ENCODE data around the gene KRT13.

KRT13 gene

DNA sequence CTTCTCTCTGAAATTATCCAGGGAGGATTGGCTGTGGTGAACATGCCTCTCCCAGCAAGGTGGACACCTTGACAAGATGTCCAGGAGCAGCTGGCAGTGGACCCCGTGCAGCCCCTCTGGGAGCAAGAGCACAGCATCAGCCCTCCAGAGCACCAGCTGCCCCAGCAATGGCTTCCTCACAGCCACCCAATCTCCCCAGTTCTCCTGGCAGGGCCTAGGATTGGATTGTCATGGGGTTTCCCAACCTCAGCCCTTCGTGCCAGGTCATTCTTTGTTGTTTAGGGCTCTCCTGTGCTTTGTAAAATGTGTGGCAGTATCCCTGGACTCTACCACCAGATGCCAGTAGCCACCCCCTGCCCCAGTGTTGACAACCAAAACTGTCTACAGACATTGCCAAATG, 13.9 kb downstream of the KRT13 start:
- no peak for FAIRE-seq

DNA sequence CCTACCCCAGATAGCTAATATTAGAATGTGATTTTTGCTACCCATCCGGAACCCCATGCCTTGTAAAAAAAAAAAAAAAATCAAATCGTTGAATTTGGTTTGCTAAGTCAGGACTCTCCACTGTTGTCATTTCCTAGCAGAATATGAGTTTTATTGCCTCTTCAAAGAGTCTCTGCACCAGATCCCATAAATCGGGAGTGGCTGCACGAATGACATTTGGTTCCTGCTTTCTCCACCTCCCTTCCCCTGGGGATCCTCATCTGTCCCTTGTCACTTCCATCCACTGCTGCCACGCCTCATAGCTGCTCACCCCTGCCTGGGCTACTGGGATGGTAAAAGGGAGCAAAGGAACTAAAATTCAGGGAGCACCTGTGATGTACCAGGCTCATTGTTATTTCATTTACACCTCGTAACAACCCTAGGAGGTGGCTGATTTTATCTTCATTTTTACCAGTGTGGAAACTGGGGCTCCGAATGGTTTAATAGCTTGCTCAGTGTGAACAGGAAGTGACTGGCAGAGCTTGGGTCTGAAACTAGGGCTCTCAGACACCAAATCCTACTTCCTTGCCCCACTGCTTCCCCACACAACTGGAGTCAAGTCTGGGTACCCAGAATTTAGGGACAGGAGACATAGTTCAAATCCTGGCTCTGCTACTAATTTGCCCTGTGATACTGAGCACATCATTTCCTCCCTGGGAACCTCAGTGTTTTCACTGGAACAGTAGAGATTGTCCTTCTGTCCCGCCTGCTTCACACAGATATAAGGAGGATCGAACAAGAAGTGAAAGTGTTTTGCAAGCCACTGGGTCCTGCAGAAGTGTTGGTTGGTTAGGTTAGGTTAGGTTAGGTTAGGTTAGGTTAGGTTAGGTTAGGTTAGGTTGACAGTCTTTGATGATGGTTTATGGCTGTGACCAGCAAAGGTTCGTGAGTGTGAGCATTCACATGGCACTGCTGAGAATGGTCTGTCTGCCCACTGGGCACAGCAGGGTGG, 15.1 kb downstream of the KRT13 start:
- no peak for FAIRE-seq

DNA sequence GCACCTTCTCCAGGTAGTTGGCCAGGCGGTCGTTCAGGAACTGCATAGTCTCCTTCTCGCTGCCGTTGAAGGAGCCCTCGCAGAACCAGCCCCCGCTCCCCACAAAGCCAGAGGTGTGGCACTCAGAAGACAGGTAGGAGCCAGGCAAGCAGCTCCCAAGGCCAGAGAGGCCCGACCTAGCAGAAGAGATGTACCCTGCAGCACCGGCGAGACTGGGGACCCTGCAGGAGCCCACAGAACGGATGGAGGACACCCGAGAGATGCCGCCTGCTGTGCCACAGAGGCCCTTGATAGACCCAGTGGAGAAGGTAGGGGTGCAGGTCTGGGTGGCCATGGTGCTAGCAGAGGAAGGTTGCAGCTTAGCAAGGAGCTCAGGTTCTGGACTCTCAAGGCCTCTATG, 15.9 kb downstream of the KRT13 start, which contains the start of gene KRT36:
Gene KRT36, minus strand, starts transcription at position 380 of the 400 bp plus-strand sequence. Its CDS starts 46 bp downstream, at position 334.
- FAIRE-seq, result no peak

DNA sequence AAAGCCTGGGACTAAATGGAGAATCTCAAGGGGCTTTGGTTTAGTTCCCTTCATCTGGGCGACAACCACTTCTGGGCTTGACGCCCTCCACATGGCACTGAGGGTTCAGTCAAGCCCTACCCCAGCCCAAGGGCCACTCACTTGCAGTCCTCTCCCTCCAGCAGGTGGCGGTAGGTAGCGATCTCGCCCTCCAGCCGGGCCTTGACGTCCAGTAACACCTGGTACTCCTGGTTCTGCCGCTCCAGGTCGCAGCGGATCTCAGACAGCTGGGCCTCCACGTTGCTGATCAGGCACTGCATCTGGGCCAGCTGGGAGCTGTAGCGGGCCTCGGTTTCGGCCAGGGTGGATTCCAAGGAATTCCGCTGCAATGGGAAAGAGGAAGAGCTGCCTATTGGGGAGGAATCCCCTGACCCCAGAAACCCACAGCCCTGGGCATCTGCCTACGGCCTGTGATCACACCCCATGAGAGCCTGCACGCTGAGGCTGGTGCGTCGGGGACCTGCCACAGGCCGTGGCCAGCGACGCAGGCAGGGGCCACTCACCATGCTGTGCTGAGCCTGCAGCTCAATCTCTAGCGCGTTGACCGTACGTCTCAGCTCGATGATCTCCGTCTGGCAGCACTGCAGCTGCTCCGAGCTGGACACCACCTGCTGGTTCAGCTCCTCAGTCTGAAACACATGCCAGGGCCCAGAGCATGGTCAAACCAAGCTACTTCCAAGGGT, 18.4 kb downstream of the KRT13 start:
- no peak for FAIRE-seq

DNA sequence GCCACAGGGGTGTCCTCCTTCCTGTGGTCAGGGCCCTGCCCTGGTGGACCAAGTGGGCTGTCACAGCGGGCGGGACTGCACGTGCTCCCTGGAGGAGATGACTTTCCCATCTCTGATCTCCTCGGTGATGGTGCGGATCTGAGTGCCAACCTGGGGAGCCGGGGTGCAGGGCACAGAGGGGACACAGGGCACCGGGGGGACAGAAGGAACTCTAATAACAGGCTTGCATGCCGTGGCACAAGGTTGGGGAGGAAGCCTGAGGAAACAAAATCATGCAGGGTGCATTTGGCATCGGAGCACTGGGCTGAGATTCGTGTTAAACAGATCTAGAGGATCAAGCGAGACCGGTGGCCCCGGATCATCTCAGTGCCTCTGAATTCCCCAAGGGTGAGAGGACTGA, 19.1 kb downstream of the KRT13 start:
- FAIRE-seq, result no peak

DNA sequence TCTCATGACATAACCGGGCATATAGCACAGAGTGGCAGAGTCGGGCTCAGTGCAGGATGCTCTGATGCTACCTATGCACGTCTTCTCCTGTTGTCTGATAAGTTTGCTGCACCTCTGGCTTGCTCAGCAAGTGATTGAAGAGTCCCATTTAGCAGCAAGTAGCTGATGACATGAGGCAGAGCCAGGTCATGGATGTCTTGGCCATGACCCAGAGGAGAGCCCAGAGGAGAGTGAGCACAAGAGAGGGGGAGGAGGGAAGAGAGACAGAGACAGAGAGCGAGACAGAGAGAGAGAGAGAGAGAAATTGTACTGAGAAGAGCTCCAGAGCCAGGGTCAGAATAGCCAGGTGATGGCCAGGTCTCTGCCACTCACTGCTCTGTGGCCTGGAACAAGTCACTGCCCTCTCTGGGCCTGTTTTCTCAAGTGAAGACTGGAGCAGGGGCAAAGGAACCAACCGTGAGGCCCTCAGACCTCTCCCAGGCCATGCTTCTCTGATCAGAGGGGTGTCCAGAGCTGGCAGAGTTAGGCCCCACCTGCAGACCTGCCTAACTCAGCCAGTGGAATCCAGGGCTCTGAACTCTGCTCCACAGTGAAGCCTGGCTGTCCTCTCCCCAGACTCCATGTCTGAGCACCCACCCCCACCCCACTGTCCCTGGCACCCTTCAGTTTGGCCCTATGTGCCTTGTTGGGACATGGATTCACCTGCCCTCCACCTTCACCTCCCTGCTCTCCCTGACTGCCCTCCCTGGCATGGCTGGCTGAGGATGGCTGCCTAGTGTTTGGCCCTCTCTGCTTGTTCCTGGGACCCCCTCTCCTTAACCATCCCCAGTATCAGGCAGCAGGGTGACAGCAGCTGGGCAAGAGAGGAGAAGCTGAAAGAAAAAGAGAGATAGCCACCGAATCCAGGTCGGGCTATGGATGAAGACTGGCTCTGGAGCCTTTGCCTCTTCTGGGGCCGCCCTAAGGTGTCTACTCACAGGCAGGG, 20.2 kb downstream of the KRT13 start:
- FAIRE-seq, result no peak

DNA sequence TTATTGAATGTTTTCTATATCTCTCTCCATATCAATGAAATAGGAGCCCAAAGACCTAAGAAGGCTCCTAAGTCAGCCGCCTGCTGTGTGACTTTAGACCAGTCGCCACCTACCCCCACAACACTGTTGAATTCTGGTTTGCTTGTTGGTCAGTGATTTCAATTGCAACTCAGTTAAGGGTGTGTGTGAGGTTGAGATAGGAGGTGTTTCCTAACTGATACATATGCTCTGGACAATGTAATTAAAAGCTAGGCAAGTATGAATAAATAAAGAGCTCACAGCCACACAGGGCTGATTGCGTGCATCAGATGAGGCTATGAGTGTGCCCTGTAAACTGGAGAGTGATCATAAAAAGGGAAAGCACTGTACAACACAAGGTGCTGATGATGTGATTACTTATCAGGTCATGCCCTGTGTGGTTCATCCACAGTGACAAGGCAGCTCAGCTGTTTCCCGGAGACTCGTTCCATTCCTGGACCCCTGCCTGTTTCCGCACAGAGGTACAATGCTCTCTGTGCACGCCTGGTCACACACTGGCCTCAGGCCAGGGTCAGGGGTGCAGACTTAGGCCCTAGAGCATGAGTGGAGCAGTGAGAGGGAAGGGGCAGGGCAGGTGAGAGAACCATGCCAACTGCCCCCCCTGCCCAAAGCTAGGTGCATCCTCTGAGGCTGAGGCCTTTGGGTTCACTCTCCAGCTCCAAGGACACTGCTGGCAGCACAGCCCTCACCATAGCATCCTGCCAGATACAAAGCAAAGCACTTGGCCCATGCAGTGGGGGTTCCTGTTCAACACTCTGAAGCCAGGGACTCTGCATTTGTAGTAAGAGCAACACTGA, 21.2 kb downstream of the KRT13 start:
- FAIRE-seq, result no peak

DNA sequence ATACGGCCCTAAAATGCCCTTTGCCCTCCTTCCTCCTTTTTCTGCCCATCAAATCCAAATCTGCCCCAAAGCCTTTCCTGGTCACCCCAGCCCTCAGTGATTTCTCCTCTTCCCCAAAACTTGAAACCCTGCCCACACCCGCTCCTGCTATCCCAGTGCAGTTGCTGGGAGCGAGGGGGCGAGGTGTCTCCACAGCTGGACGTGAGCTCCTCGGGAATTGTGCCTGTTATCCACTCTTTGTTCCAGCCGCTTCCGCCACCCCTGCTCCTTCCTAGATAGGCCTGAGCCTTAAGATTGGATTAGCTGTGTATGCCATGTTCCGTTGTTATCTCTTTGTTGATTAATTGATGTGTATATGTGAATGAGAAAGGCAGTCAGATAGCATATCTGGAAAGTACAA, 21.9 kb downstream of the KRT13 start:
- no peak for FAIRE-seq

DNA sequence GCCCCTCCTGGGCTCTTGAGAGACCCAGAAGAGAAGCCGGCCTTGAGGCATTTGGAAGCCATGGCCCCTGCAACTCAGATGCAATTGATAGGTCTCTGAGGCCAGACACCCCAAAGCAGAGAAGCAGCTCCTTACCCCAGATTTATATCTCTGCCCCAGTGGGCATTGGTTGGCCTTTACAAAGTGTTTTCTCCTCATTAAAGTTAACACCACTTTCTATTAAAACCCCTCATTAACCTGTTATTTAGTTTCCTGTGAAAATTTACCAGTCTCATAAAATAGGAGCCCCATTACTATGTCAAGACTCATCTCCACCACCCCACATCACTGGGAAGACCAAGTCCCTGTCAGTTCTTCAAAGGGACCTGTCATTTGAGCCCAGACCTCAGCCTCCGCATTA, 24.4 kb downstream of the KRT13 start, which contains the start of gene KRT35:
Gene KRT35, minus strand, starts transcription at position 116 of the 400 bp plus-strand sequence. Its CDS starts 54 bp downstream, at position 62.
- no peak for FAIRE-seq

DNA sequence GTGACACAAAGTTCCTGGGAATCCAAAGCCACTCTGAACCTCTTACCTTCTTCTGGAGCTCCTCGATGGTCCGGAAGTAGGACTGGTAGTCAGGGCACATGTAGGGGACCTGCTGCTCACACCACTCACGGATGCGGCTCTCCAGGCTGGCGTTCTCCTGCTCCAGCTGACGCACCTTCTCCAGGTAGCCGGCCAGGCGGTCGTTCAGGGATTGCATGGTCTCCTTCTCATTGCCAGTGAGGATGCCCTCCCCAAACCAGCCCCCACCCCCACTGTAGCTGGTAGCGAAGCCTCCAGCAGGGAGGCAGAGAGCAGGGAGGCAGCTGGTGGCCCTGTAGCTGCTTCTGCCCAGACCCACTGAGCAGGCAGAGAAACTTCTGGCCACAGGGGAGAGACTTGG, 24.8 kb downstream of the KRT13 start:
- FAIRE-seq, result no peak

DNA sequence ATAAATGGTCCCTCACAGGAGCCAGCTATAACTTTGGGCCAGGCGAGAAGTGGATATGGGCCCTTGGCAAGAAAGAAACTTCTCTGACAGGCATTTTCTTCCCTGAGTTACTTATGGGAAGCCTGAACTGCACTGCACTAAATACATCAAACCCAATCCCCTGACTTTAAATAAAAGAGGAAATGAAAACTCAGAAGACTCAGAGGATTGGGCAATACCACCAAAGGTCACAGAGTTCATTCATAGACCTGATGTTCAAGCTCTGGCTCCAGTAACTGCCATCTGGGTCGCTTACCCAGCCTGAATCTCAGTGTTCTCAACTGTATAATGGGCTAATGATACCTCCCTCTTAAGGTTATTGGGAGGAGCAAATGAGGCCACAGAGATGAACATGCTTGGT, 25.3 kb downstream of the KRT13 start:
- FAIRE-seq, result no peak

DNA sequence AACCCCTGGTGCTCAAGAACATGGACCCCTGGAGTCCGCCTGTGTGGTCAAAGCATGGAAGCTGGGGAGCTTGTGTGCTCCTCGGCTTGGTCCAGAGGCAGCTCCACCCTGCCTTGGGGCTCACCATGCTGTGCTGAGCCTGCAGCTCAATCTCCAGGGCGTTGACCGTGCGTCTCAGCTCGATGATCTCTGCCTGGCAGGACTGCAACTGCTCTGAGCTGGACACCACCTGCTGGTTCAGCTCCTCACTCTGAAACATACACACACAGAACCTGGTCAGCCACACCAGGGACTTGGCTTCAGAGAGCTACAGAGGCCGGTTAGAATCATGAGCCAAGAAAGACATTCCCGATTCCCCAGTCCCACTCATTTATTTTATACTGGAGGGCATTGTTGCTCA, 27.2 kb downstream of the KRT13 start:
- no peak for FAIRE-seq

DNA sequence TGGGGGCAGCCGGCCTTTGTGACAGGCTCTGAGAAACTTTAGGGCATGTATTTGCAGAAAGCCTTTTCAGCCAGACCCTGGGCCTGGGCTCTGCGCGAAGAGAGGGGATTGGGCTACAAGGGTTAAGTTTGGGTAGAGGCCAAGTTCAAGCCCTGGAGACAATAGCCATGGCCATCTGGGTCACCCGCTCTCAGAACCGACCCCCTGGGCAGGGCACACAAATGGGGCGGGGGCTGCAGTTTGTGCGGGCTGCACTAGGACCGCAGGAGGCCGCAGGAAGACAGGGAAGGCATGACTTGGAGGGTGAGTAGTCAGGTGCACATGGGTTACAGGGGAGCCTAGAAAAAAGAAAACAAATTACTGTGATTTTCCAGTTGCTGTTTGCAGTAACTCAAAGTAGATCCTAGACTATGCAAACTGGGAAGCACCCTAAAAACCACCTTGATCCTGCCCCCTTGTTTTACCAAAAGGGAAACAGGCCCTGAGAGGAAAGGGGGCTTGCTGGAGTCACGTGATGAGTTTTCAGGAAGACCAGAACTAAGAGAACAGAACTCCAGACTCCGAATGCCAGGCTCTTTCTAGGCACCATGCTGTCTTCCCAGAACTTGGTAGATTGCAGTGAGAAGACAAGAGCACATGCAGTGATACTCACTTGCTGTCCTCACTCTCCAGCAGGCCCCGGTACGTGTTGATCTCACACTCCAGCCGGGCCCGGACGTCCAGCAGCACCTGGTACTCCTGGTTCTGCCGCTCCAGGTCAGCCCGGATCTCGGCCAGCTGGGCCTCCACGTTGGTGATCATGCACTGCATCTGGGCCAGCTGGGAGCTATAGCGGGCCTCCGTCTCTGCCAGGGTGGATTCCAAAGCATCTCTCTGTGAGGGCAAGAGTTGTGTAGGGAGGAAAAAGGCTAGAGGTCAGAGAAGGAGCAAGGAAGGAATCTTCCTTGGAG, 28.3 kb downstream of the KRT13 start:
- no peak for FAIRE-seq

DNA sequence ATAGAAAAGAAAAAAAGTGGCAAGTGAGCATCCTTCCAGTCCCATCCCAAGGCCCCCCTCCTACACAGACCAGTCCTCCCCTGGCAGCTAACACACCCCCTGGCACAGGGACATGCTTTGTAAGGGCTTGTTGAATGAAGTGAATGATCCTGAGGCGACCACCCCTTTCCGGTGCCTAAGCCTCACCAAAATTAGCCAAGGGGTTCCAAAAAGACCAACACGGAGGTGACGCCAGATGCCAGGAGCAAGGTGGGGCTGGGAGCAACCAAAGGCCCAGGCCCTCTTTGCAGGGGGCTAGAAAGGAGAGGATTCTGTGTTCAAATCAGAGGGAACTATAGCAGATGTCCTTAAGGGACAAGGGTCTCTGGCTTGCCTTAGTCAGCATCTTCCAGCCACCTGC, 30.0 kb downstream of the KRT13 start:
- FAIRE-seq, result no peak

DNA sequence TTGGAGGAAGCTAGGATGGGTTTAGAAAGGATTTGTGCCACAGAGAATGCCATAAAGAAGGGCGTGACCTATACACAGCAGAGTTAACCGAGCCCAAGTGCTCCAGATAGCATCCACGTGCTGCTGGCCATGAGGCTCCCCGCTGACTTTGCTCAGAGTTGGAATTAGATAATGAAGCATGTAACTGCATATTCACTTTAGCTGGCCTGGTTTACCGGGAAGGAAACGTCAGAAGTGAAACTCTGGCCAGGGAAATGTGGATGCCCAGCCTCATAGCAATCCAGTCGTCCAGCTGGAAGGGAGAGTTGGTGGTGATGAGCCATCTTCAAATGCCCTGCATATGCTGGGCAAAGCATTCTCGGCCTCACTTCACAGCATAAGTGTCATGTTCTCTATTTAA, 30.5 kb downstream of the KRT13 start:
- no peak for FAIRE-seq

DNA sequence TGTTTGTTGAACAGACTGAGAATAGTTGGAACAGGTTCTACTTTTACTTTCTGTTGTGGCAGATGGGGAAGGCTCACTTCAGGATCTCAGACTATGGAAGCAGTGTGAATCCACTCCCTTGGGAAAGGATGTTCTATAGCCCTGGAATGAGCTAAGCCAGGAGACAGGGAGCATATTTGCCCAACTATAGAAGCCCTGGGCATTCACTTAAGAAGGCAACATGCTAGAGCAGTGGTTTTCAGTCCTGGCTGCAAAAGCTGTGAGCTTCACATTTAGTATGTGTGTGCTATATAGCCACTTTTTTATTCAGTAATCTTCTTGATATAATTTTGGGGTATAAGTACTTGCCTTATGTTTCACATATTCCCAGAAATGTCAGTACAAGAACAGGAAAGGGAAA, 37.1 kb downstream of the KRT13 start:
- FAIRE-seq, result no peak

DNA sequence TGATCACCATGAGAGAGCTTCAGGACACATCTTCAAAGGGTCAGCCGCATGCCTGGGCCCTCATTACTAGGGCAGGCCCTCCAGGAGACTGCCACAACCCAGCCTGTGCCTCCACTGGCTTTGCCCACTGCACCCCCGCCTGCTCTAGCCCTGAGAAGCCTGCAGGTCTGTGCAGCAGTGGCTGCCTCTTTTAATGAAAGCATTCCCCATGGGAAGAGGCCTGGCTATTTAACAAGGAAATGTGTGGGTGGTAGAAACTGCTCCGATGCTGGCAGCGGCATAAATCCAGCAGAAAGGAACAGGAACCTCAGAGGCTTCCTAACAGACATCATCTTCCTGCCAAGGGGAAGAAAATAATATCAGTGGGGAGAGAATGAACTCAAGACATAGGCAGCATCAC, 37.9 kb downstream of the KRT13 start:
- no peak for FAIRE-seq

DNA sequence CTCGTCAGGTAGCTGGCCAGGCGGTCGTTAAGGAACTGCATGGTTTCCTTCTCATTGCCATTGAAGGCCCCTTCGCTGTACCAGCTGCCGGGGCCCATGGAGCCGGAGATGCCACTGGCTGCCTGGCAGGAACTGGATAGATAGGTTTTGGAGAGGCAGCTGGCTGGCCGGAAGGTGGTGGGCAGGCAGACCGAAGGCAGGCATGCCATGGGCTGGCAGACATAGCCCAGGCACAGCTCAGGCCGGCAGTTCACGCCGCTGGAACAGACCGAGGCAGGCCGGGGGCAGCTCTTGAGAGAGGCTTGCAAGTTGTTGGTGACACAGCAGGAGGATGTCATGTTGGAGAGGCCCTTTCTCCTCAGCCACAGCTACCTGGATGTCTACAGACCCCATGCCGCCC, 38.4 kb downstream of the KRT13 start, which contains the start of gene KRT32:
Gene KRT32, minus strand, starts transcription at position 399 of the 400 bp plus-strand sequence. Its CDS starts 61 bp downstream, at position 338.
- FAIRE-seq, result no peak

DNA sequence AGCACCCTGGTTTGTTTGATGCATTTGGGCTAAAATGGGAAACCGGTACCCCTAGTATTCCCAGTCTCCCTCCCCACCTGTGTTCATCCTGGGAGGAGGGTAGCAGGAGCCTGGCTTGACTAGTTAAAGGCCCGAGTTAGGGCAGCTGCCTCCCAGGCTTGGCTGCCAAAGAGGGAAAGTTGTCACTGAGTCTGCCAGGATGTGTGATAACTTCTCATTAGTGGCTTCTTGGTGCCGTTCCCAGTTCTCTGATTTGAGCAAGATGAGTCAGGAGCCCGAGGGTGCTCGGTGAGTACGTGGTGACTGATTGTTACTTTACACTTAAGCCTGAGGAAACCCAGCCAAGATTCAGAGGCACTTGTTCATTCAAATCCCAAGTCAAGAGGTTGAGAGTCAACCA, 40.7 kb downstream of the KRT13 start:
- no peak for FAIRE-seq

DNA sequence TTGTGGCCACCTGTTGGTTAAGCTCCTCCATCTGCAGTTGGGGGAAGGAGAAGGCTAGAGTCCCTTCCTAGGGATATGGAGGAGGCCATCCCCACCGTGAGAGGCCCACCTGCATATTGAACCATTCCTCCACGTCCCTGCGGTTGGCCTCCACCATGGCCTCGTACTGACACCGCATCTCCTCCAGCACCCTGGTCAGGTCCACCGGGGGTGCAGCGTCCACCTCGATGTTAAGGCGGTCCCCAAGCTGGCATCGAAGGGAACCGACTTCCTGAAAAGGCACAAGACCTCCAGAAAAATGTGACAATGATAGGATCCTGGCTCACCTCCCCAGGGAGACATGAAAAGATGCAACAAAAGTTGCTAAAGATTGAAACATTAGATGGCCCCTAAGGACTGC, 41.2 kb downstream of the KRT13 start:
- FAIRE-seq, result no peak

Measured in G401.6 (cell line).